Fibroblast of lung (primary cell): ENCODE data around the gene EIF1.

Experiments used
- CTCF ChIP-seq, 2 donors: IDR thresholded peaks in 1 of 2; conservative IDR thresholded peaks in 1 of 2; 1 replicate in 1 of 2; 2 replicates in 1 of 2; pipeline ENCODE4 v1.5.1; 2011 to 2012; ENCODE audit warnings: low read length in 2 of 2, control low read depth in 1 of 2, inconsistent platforms in 1 of 2, low read depth in 1 of 2, mild to moderate bottlenecking in 1 of 2
- EZH2 ChIP-seq: IDR thresholded peaks from 2 replicates; pipeline ENCODE4 v1.5.1; 2012; ENCODE audit warnings: low read length, control low read depth, mild to moderate bottlenecking; ENCODE audit errors: missing control alignments

GRCh38 chr17:41718287-41718645, 29.6 kb downstream of the EIF1 start:
- TF ChIP-seq EZH2, result no peak
- TF ChIP-seq CTCF (conservative IDR thresholded peaks at IDR 0.05 in 1 of 2, IDR thresholded peaks at IDR 0.05 in 1 of 2; ENCODE audit: low read depth in 1 of 2, low read length in 2 of 2), result no peak
